Activated CD8-positive, alpha-beta T cell treated with anti-CD3 and anti-CD28 coated beads for 36 hours (primary cell): ENCODE data around the gene TDRD12. TPM values are rescaled to one million over a fixed set of nuclear protein-coding genes. Genes with fewer than 3 reads are reported as not detected.
"Not testable (repeated sequence)": the region's sequence is repeated elsewhere in the genome, so short reads cannot be mapped to it uniquely, and the experiment has no call there.

Experiments used
- ATAC-seq: fragments of 200-7000 bp; cut with Tn5 transposase; one replicate; pipeline ENCODE4 v1.10.0; 2021; ENCODE audit warnings: mild to moderate bottlenecking, moderate library complexity
- CTCF ChIA-PET: fragments of 350-600 bp; sonication (Branson Sonifier 250); formaldehyde crosslinking; loops from one replicate; lab custom pipeline; 2021; ENCODE audit warnings: antibody characterized with exemption; lab: Charles Lee
- POLR2A ChIA-PET: fragments of 350-600 bp; sonication (Branson Sonifier 250); formaldehyde crosslinking; loops from one replicate; lab custom pipeline; 2021; ENCODE audit warnings: antibody characterized with exemption; lab: Charles Lee
- DNase-seq: peaks from one replicate; pipeline ENCODE4 v3.0.0-alpha.2; 2020
- H3K27ac Mint-ChIP-seq: one replicate; pipeline ENCODE4 v1.8.0; 2021; ENCODE audit warnings: mild to moderate bottlenecking, mixed read lengths
- H3K27me3 Mint-ChIP-seq: one replicate; pipeline ENCODE4 v1.8.0; 2021; ENCODE audit warnings: mixed read lengths
- H3K36me3 Mint-ChIP-seq: one replicate; pipeline ENCODE4 v1.8.0; 2021; ENCODE audit warnings: low read depth, mixed read lengths
- H3K4me1 Mint-ChIP-seq: one replicate; pipeline ENCODE4 v1.8.0; 2021; ENCODE audit warnings: low read depth, mixed read lengths
- H3K4me3 Mint-ChIP-seq: one replicate; pipeline ENCODE4 v1.8.0; 2021; ENCODE audit warnings: mild to moderate bottlenecking, moderate library complexity, mixed read lengths
- H3K9me3 Mint-ChIP-seq: one replicate; pipeline ENCODE4 v1.8.0; 2021; ENCODE audit warnings: mixed read lengths
- intact Hi-C: fragments of 100-400 bp; cut with micrococcal nuclease; formaldehyde crosslinking; loops from one replicate; pipeline ENCODE4 v1.10.0; 2022
- total RNA-seq, 2 experiments: library from RNA; stranded (reverse); gene quantifications; one replicate each; pipeline ENCODE4 v1.2.3, GENCODE V29; 2021
- TF ChIP-seq, protein P1 (sequence below): fragments of 200-600 bp; IDR thresholded peaks from one replicate; pipeline ENCODE4 v1.8.0; 2022; ENCODE audit warnings: antibody characterized with exemption, mild to moderate bottlenecking

The TDRD12 gene
- total RNA-seq, 2 experiments from 2014 or later: 0.13 TPM; not detected in 1

DNA sequence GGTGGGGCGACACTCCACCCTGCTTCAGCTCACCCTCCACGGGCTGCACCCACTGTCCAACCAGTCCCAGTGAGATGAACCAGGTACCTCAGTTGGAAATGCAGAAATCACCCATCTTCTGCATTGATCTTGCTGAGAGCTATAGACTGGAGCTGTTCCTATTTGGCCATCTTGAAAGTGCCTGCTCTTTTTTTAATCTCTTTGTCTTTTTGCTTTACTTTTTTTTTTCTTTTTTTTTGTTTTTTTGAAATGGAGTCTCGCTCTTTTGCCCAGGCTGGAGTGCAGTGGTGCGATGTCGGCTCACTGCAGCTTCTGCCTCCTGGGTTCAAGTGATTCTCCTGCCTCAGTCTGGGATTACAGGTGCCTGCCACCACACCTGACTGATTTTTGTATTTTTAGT is 68.3 kb downstream of the TDRD12 start:
- peaks cover 11% of the 10 kb centered on the region for H3K9me3 Mint-ChIP-seq
- DNase-seq, intact Hi-C loops, H3K4me3 Mint-ChIP-seq, H3K36me3 Mint-ChIP-seq, H3K27me3 Mint-ChIP-seq, CTCF ChIA-PET, ATAC-seq, H3K27ac Mint-ChIP-seq: not testable (repeated sequence)
- POLR2A ChIA-PET: interaction anchor here (1.2 kb wide), 1 partner anchor 95 kb away, joined by 3 read pairs; no protein-coding TSS in a partner anchor
- H3K4me1 Mint-ChIP-seq: peaks cover 14% of the 10 kb centered on the region

- POLR2A ChIA-PET: no interaction called here
- H3K36me3 Mint-ChIP-seq: peaks cover 2% of the 10 kb centered on the region
- no peaks in the 10 kb centered on the region for H3K27me3 Mint-ChIP-seq
- CTCF ChIA-PET: no interaction called here
- no peak overlapping the region for H3K27ac Mint-ChIP-seq
- H3K9me3 Mint-ChIP-seq: peaks cover 11% of the 10 kb centered on the region
- ATAC-seq (no peak), DNase-seq (no peak)
- intact Hi-C loops: no loop called here
- TF ChIP-seq, protein P1, sequence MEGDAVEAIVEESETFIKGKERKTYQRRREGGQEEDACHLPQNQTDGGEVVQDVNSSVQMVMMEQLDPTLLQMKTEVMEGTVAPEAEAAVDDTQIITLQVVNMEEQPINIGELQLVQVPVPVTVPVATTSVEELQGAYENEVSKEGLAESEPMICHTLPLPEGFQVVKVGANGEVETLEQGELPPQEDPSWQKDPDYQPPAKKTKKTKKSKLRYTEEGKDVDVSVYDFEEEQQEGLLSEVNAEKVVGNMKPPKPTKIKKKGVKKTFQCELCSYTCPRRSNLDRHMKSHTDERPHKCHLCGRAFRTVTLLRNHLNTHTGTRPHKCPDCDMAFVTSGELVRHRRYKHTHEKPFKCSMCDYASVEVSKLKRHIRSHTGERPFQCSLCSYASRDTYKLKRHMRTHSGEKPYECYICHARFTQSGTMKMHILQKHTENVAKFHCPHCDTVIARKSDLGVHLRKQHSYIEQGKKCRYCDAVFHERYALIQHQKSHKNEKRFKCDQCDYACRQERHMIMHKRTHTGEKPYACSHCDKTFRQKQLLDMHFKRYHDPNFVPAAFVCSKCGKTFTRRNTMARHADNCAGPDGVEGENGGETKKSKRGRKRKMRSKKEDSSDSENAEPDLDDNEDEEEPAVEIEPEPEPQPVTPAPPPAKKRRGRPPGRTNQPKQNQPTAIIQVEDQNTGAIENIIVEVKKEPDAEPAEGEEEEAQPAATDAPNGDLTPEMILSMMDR: no peak
- peaks cover 23% of the 10 kb centered on the region for H3K4me1 Mint-ChIP-seq
- H3K4me3 Mint-ChIP-seq: no peak overlapping the region
These were observed 69.9 kb downstream of the TDRD12 start for GRCh38 chr19:32789429-32789828.

GRCh38 chr19:32798201-32798600 is 78.6 kb downstream of the TDRD12 start:
- DNase-seq (no peak), ATAC-seq (no peak)
- TF ChIP-seq, protein P1: no peak
- POLR2A ChIA-PET: no interaction called here
- Mint-ChIP-seq H3K4me3 (no peak overlapping the region), H3K36me3 (no peaks in the 10 kb centered on the region), H3K9me3 (no peaks in the 10 kb centered on the region), H3K27me3 (no peaks in the 10 kb centered on the region), H3K4me1 (peaks cover 39% of the 10 kb centered on the region), H3K27ac (no peak overlapping the region)
- CTCF ChIA-PET: no interaction called here
- intact Hi-C loops: no loop called here

DNA sequence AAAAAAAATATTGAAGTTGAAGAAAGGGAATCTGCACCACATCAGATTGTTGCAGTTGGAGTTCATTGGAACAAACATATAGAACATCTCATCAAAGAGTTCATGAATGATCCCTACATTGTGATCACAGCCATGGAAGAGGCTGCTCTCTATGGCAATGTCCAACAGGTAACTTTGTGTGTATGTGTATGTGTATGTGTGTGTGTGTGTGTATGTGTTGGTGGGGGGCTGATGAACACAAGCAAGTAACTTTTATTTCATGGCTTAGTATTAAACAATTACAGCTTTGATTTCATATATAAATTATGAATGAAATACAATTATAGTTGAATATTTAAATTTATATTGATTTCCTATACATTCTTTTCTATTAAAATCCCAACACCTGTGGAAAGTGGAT is 80.6 kb downstream of the TDRD12 start:
- no peak overlapping the region for H3K4me3 Mint-ChIP-seq
- no peaks in the 10 kb centered on the region for H3K27me3 Mint-ChIP-seq
- no peaks in the 10 kb centered on the region for H3K36me3 Mint-ChIP-seq
- DNase-seq: no peak
- CTCF ChIA-PET: no interaction called here
- POLR2A ChIA-PET: no interaction called here
- TF ChIP-seq, protein P1: no peak
- H3K27ac Mint-ChIP-seq: no peak overlapping the region
- H3K9me3 Mint-ChIP-seq: no peaks in the 10 kb centered on the region
- peaks cover 27% of the 10 kb centered on the region for H3K4me1 Mint-ChIP-seq
- no peak for ATAC-seq
- intact Hi-C loops: no loop called here

DNA sequence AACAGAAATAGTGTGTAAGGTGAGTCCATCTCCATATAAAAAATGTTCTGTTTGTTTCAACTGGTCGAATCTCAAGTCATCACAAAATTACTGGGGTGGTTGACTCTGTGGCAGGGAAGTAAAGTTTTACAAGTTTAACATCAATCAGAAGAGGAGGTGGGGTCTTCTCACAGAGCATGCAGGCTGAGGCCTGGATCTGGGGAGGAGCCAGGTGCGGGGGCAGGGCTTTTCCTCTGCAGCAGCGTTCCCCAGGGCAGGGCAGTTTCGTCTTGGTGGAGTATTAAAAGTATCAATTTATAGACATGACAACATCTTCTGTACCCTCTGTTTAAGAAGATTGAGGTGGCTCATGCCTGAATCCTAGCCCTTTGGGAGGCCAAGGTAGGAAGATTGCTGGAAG is 81.2 kb downstream of the TDRD12 start:
- ATAC-seq (no peak), DNase-seq (no peak)
- no peaks in the 10 kb centered on the region for H3K9me3 Mint-ChIP-seq
- H3K27me3 Mint-ChIP-seq: no peaks in the 10 kb centered on the region
- peaks cover 22% of the 10 kb centered on the region for H3K4me1 Mint-ChIP-seq
- no peak overlapping the region for H3K27ac Mint-ChIP-seq
- intact Hi-C loops: no loop called here
- TF ChIP-seq, protein P1: no peak
- CTCF ChIA-PET: no interaction called here
- H3K36me3 Mint-ChIP-seq: no peaks in the 10 kb centered on the region
- POLR2A ChIA-PET: no interaction called here
- no peak overlapping the region for H3K4me3 Mint-ChIP-seq

- H3K27ac Mint-ChIP-seq: no peak overlapping the region
- peaks cover 16% of the 10 kb centered on the region for H3K4me1 Mint-ChIP-seq
- no peak overlapping the region for H3K4me3 Mint-ChIP-seq
- ATAC-seq (no peak), DNase-seq (no peak)
- intact Hi-C loops: no loop called here
- TF ChIP-seq, protein P1: no peak
- POLR2A ChIA-PET: no interaction called here
- no peaks in the 10 kb centered on the region for H3K27me3 Mint-ChIP-seq
- no peaks in the 10 kb centered on the region for H3K9me3 Mint-ChIP-seq
- CTCF ChIA-PET: no interaction called here
- H3K36me3 Mint-ChIP-seq: no peaks in the 10 kb centered on the region
These were observed 83.3 kb downstream of the TDRD12 start for GRCh38 chr19:32802840-32803239.
